GM12892 (cell line): Measurements from ENCODE around the gene HLA-DPB1.

Source experiments
- POLR2A ChIP-seq: IDR thresholded peaks from 2 replicates; pipeline ENCODE4 v1.6.1; 2011; ENCODE audit warnings: low read depth, low read length, control low read depth
- POLR2AphosphoS5 ChIP-seq: IDR thresholded peaks from 2 replicates; pipeline ENCODE4 v1.6.1; 2011; ENCODE audit warnings: low read depth, low read length, control low read depth
- TAF1 ChIP-seq: IDR thresholded peaks from 2 replicates; pipeline ENCODE4 v1.6.1; 2011; ENCODE audit warnings: low read depth, mild to moderate bottlenecking, control low read depth, low read length, borderline replicate concordance

DNA sequence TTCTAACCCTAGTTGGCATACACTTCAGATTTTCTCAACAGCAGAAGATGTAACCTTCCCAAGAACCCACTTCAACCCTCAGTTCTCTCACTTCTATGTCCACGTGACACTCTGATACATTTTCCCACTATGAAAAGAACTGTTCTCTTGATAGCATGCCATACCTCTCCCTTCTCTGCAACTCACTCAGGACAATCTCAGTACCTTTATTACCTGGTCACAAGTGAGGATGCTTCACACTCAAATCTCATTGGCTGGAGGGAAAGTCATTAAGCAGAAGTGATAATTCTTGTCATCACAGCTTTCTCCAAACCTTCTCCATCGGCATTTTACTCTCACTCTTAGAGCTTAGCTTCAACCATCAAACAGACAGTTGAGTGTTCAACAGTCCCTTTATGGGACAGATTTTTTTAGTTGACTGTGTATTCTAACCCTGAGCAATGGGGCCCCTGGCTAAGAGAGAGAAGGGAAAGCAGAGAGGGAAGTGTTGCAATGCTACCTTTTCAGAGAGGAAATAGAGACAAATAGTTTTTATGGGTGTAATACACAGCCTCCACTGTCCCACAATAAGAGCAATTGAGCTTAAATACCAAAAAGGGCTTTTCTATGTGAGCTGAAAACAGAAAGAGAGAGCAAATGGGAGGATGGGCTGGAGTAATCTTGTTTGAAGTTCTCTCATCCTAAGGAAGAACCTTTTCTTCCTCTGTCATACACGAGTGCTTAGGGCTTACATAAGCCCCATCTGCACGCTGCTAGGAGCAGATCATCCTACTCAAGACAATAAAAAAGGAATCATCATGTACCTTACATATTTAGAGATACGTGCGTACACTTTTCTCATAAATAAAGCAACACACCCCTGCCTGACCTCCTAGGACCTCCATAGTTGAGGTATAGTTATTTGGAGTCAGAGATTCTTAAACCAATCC lies 18.3 kb upstream of the HLA-DPB1 start:
- TF ChIP-seq POLR2AphosphoS5 (no peak), TAF1 (no peak), POLR2A (no peak)
